H4 (cell line): Measurements from ENCODE around the gene PNLDC1. TPM values are rescaled to one million over a fixed set of nuclear protein-coding genes. Genes with fewer than 3 reads are reported as not detected.

Source experiments
- DNase-seq: peaks from one replicate; pipeline ENCODE4 v3.0.0-alpha.2; 2015; ENCODE audit warnings: low spot score
- total RNA-seq: library from RNA; depleted of rRNA; stranded (reverse); fragments of >200 nt; shearing (Covaris generic); gene quantifications from 2 replicates; pipeline ENCODE4 v1.2.3, GENCODE V29; 2014; rRNA removed

The PNLDC1 gene, protein sequence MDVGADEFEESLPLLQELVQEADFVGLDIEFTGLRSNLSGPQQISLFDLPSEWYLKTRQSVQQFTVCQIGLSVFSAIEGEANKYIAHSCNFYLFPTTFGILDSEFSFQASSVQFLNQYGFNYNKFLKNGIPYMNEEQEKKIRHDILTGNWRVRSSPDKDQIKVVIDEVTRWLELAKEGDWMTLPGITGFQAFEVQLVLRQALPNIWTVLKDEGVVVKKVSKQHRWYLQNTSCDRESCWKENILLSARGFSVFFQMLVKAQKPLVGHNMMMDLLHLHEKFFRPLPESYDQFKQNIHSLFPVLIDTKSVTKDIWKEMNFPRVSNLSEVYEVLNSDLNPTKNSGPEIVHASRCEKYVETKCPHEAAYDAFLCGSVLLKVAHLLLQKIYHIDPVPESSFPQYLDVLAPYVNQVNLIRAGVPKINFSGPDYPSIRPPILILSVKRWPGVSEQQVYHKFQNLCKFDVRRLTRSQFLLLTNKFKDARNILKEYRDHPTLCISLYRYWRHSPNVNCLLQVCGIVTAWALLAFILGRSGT
- not detected in 2 replicates for total RNA-seq

DNA sequence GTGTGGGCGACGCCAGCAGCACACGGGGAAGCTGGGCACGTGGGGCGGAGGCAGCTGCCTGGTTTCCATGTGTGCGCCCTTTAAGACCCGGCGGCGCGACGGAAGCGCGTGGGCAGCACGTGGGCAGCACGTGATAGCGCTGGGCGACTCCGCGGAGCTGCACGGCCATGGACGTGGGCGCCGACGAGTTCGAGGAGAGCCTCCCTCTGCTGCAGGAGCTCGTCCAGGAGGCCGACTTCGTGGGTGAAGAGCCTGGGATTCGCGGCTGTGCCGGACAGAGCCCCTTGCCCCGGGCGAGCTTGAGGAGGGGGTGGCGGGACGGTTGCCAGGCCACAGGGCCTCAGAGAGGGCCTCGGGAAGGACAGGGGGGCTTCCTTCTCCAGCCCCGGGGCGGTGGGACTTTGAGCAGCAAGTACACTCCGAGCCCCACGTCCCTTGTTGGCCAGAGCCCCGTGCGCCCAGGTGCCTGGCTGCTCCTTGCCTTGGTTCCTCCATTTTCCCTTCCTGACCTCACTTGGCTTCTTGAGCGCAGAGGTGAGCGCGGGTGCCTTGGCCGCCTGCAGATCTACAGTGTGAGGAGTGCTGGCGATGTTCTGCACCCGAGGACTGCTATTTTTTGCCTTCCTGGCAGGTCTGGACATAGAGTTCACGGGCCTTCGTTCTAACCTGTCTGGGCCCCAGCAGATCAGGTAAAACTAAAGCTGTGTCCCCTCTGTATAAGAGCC is at the start of gene PNLDC1:
TSS of gene PNLDC1 (plus strand) at position 136 of the 725 bp plus-strand sequence. CDS start at position 168, 32 bp downstream.
- no peak for DNase-seq

GRCh38 chr6:159751448-159751847 is 48.6 kb upstream of the PNLDC1 start:
- no peak for DNase-seq

GRCh38 chr6:159753081-159753872 is 46.8 kb upstream of the PNLDC1 start:
- DNase-seq, result no peak

GRCh38 chr6:159754401-159754800 is 45.7 kb upstream of the PNLDC1 start:
- DNase-seq, result no peak

- DNase-seq, result no peak
Observed at GRCh38 chr6:159754959-159755914, 44.8 kb upstream of the PNLDC1 start.

- no peak for DNase-seq
Observed at GRCh38 chr6:159756508-159756907, 43.6 kb upstream of the PNLDC1 start.

DNA sequence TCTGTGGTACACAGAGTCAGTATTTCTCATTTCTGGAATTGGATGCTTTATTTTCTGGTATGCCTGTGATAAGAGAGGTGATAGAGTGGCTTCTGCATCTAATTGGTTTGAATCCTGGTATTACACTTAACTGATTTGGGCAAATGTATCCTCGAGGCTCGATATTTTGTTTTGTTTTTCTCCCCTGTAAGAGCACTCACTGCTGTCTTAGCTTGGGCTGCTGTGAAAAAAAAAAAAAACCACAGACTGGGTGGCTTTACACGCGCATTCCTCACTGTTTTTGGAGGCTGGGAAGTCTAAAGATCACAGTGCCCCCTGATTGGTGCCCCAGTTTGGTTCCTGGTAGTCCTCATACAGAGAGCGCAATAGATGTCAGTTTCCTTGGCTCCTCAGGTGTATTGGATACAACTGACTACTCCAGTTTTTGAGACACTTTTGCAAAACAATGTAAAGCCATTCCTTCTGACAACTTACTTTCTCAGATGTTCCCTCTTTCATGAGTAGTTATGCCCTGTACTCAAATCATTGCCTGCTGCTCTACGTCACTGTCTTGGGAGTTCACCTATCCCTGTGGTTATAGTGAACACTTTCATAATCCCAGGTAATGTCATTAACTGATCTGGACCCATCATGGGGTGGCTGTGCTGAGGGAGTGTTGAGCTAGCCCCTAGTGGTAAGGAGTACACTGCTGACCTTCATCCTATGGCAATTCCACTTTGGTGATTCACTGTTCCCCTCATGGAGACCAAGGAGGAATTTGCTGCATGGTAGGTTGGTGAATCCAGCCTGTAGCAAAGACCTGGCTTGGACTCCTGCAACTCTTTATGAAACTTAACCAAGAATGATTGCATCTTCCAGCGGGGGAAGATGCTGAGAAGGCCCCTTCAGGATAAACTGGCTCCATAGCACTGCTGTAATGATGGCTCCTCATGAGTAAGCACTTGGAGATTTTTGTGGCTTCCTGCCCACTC is 41.8 kb upstream of the PNLDC1 start:
- DNase-seq, result no peak

GRCh38 chr6:159759645-159760044 is 40.4 kb upstream of the PNLDC1 start:
- DNase-seq, result no peak

DNA sequence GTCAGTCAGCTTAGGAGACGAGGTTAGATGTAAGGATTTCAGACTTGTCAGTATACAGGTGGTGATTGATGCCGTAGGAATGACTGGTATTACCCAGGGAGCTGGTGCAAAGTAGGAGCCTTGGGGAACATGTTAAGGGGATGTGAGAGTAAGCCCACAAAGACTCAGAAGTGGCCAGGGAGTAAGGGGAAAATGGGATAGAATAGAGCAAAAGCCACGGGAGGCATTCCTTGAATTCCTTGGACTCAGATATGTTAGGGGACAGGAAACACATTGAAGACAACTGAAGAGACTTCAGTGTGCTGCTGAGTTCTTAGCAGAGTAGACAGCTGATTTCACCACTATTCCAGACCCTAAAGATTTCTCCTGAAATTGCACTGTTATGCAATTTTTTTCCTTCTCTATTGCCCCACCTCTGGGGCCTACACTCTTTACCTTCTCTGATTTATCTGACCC is 39.4 kb upstream of the PNLDC1 start:
- DNase-seq, result peak; percentile 9

DNA sequence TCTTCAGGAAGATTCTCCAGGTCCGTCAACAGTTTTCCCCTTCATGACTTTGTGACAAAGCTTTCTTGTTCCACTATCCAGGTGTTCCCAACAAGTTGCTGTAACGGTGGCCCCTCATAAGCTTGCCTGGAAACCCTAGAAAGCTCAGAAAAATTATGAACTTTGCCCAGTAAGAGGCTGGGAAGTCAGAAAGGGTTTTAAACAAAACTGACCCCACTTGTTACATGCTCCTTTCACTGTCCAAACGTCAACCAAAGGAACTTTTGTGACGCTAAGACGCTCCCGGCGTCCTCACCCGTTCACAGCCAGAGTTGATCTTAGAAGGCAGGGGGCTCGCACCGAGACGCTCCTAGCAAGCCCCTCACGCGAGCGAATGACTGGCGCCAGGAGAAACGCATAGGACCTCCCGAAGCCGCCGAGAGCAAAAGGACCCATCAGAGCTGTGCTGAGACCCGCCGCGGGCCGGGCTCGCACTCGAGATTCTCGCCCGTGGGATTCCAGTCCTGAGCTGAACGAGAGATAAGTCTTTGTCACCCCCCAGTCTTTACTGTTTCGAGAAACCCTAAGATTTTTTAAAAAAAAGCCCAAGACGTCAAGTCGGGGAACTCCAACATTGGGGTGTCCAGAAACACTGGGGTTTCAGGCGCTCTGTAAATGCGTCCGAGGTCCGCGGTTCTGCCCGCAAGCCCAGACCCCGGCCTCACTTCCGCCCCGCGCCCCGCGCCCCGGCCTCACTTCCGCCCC is 38.8 kb upstream of the PNLDC1 start:
- no peak for DNase-seq

GRCh38 chr6:159761873-159762680 is 38.0 kb upstream of the PNLDC1 start, which contains the start of gene ACAT2:
Gene ACAT2 (plus strand): TSS chr6:159762045. CDS start chr6:159762088, 43 bp downstream.
- peak; percentile 90 for DNase-seq

DNA sequence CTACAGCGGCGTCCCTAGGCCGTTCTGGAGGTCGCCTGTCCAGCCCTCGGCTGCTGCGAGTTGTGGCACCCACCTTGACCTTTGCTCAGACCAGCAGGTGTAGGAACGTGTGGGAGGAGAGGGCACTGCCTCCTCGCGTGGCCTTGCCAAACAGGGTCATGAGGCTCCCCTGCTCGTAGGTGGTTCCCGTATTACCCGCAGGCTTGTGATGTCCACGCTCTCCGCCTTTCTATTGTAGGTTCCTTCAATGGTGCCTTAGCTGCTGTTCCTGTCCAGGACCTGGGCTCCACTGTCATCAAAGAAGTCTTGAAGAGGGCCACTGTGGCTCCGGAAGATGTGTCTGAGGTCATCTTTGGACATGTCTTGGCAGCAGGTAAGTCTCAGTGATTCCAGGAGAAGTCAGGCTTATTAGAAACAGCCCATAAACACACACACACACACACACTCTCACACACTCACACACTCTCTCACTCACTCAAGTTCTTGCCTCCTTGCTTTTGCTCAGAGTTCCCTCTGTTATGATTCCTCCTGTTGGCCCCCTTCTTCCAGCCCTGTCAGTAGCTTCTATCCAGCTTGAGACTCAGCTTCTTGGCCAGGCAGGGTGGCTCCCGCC is 37.3 kb upstream of the PNLDC1 start:
- peak; percentile 4 for DNase-seq

DNA sequence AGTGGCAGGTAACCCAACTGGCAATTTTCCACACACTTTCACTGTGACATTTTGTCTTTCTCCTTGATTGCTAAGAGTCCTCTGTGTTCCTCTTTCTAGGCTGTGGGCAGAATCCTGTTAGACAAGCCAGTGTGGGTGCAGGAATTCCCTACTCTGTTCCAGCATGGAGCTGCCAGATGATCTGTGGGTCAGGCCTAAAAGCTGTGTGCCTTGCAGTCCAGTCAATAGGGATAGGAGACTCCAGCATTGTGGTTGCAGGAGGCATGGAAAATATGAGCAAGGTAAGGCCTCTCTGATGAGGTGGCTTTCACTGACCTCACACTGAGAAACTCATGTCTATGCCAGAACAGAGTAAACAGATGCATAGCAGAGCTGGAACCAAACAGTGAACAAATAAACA is 33.2 kb upstream of the PNLDC1 start:
- DNase-seq, result no peak

DNA sequence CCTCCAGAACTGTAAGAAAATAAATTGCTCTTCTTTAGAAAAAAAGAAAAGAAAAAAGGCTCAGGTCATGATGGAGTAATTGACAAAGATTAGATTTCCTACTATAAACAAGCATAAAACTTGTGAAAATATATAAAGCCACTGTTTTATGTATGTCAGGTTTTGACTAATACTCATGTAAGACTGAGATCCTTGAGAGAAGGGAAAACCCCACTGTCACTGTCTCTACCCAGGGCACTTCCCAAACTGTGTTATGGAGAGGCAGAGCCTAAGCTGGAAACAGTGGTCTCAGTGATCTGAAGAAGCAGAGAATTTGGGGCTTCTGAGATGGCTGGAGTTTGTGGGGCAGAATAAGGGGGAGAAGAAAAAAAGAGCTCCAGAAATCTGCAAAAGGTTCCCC is 30.6 kb upstream of the PNLDC1 start:
- no peak for DNase-seq

DNA sequence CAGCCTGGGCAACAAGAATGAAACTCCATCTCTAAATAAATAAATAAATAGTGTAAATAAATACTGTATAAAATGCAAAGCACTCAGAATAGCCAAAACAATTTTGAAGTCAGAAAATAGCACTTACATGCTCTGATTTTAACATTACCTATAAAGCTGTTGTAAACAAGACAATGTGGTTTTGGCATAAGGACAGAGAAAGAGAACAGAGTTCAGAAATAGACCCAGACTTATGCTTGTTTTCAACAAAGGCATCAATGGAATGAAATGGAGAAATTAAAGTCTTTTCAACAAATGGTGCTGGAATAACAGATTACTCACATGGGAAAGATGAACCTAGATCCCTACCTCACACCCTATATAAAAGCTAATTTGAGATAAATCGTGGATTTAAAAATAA is 27.9 kb upstream of the PNLDC1 start:
- DNase-seq, result no peak

DNA sequence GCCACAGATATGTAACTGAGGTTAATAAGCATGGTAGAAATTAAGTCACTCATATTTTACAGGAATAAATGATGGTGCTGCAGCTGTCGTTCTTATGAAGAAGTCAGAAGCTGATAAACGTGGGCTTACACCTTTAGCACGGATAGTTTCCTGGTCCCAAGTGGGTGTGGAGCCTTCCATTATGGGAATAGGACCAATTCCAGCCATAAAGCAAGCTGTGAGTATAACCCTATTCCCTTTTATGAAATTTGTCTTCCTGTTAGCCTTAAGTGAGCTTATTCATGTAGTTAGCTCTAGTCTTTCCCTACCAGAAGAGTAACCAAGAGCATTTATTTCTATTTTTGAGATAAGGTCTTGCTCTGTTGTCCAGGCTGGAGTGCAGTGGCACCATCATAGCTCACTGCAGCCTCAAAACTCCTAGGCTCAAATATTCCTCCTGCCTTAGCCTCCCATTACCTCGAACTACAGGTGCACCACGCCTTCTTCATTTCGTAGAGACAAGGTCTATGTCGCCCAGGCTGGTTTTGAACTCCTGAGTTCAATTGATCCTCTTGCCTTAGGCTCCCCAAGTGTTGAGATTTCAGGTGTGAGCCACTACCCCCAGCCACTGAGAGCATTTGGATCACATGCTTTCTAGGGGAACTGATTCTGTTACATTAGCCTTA is 22.7 kb upstream of the PNLDC1 start:
- DNase-seq, result no peak

GRCh38 chr6:159778131-159778530 is 21.9 kb upstream of the PNLDC1 start:
- no peak for DNase-seq
